Keratinocyte (primary cell): ENCODE results near the gene STK26. TPM values are rescaled to one million over a fixed set of nuclear protein-coding genes. Genes with fewer than 3 reads are reported as not detected.

Experiments used
- DNase-seq: peaks from one replicate; pipeline ENCODE4 v3.0.0-alpha.2; 2011; ENCODE audit warnings: low read depth, missing footprints, low spot score
- FAIRE-seq: peaks from 2 replicates; lab custom pipeline; 2011; peaks lifted over from hg19 to GRCh38; lab: Jason Lieb, UNC
- H2AFZ ChIP-seq: 2 replicates; pipeline ENCODE4 v1.6.0; 2012; ENCODE audit warnings: low read length, control low read depth, inconsistent platforms; ENCODE audit not compliant: control insufficient read depth
- H3K27ac ChIP-seq: 2 replicates; pipeline ENCODE4 v1.5.1; 2011; ENCODE audit warnings: low read length; ENCODE audit not compliant: control insufficient read depth, insufficient read depth
- H3K27me3 ChIP-seq: 3 replicates; pipeline ENCODE4 v1.6.0; 2011; ENCODE audit warnings: low read length; ENCODE audit not compliant: control insufficient read depth, insufficient read depth; ENCODE audit errors: extremely low read depth
- H3K36me3 ChIP-seq, 2 experiments: 2 replicates in 1 of 2; 3 replicates in 1 of 2; pipeline ENCODE4 v1.5.1; 2011; ENCODE audit warnings: low read length in 2 of 2, mild to moderate bottlenecking in 1 of 2; ENCODE audit not compliant: control insufficient read depth in 2 of 2, insufficient read depth in 2 of 2; ENCODE audit errors: extremely low read depth in 1 of 2
- H3K4me1 ChIP-seq: 3 replicates; pipeline ENCODE4 v1.5.1; 2011; ENCODE audit warnings: low read length; ENCODE audit not compliant: control insufficient read depth, insufficient read depth; ENCODE audit errors: extremely low read depth
- H3K4me2 ChIP-seq: 3 replicates; pipeline ENCODE4 v1.6.0; 2011; ENCODE audit warnings: low read depth, low read length; ENCODE audit not compliant: control insufficient read depth, insufficient read depth; ENCODE audit errors: extremely low read depth
- H3K4me3 ChIP-seq, 3 experiments: fragments of 200-600 bp in 1 of 3; sonication (generic) in 1 of 3; 2 replicates in 2 of 3; 3 replicates in 1 of 3; pipeline ENCODE4 v1.5.1; 2011 to 2016; ENCODE audit warnings: low read length in 3 of 3, mild to moderate bottlenecking in 3 of 3, control low read depth in 2 of 3, inconsistent platforms in 1 of 3, low read depth in 1 of 3, mixed read lengths in 1 of 3, mixed run types in 1 of 3, moderate library complexity in 1 of 3; ENCODE audit not compliant: control insufficient read depth in 2 of 3, insufficient read depth in 2 of 3; ENCODE audit errors: extremely low read depth in 1 of 3
- H3K79me2 ChIP-seq: 2 replicates; pipeline ENCODE4 v1.6.0; 2012; ENCODE audit warnings: low read length; ENCODE audit not compliant: control insufficient read depth, insufficient read depth
- H3K9ac ChIP-seq: 3 replicates; pipeline ENCODE4 v1.6.0; 2011; ENCODE audit warnings: low read length; ENCODE audit not compliant: control insufficient read depth, insufficient read depth; ENCODE audit errors: extremely low read depth
- H3K9me1 ChIP-seq: 3 replicates; pipeline ENCODE4 v1.6.0; 2011; ENCODE audit warnings: low read length; ENCODE audit not compliant: control insufficient read depth, insufficient read depth; ENCODE audit errors: extremely low read depth
- H3K9me3 ChIP-seq: 2 replicates; pipeline ENCODE4 v1.5.1; 2012; ENCODE audit warnings: low read depth, low read length; ENCODE audit not compliant: control insufficient read depth
- H4K20me1 ChIP-seq: 3 replicates; pipeline ENCODE4 v1.6.0; 2011; ENCODE audit warnings: low read length; ENCODE audit not compliant: control insufficient read depth, insufficient read depth; ENCODE audit errors: extremely low read depth
- EZH2 ChIP-seq: IDR thresholded peaks from one replicate; pipeline ENCODE4 v1.6.1; 2012; ENCODE audit warnings: inconsistent platforms, mild to moderate bottlenecking, low read length, moderate library complexity
- dilution Hi-C: fragments of 300-500 bp; cut with MboI; formaldehyde crosslinking; loops from one replicate; pipeline ENCODE4 v1.7.0; 2020; ENCODE audit warnings: low sequenced_read_pairs; ENCODE audit not compliant: extremely low pct_ligation_motif_present
- polyA plus RNA-seq, 5 experiments: library from polyadenylated mRNA; depleted of rRNA in 3 of 5; stranded (reverse) in 3 of 5; stranded (forward) in 1 of 5; unstranded in 1 of 5; fragments of >200 nt; gene quantifications; 1 replicate in 1 of 5; 2 replicates in 3 of 5; 3 replicates in 1 of 5; pipeline versions ENCODE4 v1.2.1 to v1.2.3, GENCODE V29; 2011 to 2012; ENCODE audit warnings: missing spikeins in 2 of 5, low read depth in 1 of 5, low replicate concordance in 1 of 5
- TF ChIP-seq, protein P1 (sequence below), 3 experiments: IDR thresholded peaks in 1 of 3; conservative IDR thresholded peaks in 1 of 3; optimal IDR thresholded peaks in 1 of 3; 2 replicates in 2 of 3; 3 replicates in 1 of 3; pipeline versions ENCODE3 to v1.5.1; 2011; ENCODE audit warnings: low read length in 3 of 3, mild to moderate bottlenecking in 3 of 3, moderate library complexity in 2 of 3, control low read depth in 1 of 3, inconsistent platforms in 1 of 3; ENCODE audit not compliant: insufficient read depth in 2 of 3; ENCODE audit errors: extremely low read depth in 1 of 3

STK26 gene
- polyA plus RNA-seq, 1 donor (not counting 4 experiments of a cell fraction or from before 2014, with no cell fraction given): 32.3 TPM

DNA sequence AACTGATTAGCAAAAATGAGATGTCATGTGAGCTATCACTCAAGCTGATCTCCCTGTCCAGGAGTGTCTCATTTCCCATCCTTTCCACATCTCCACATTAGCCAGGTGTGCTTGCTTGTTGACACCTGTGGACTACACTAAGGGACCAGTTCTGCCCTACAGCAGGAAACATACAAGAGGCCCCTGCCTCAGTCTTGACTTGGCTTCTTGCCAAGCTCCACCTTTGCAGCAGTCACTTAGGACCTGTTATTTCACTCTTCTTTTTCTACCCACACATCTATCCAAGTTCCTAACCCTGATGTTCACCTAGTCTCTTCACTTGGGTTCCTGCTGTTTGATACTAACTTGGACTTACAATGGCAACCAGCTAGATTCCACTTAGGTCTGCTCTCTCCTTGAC is 91.5 kb downstream of the STK26 start:
- H3K4me2 ChIP-seq: no peak overlapping the region
- H2AFZ ChIP-seq: no peak overlapping the region
- dilution Hi-C loops: no loop called here
- H3K9ac ChIP-seq: no peak overlapping the region
- peaks cover 5% of the 10 kb centered on the region for H3K9me1 ChIP-seq
- peaks cover 10% of the 10 kb centered on the region for H3K27me3 ChIP-seq
- DNase-seq: no peak
- H3K79me2 ChIP-seq: no peaks in the 10 kb centered on the region
- H4K20me1 ChIP-seq: no peaks in the 10 kb centered on the region
- no peaks in the 10 kb centered on the region for H3K9me3 ChIP-seq
- no peak overlapping the region for H3K4me3 ChIP-seq
- FAIRE-seq: no peak
- no peaks in the 10 kb centered on the region for H3K4me1 ChIP-seq
- H3K27ac ChIP-seq: no peak overlapping the region
- H3K36me3 ChIP-seq: no peaks in the 10 kb centered on the region
- TF ChIP-seq, protein P1, sequence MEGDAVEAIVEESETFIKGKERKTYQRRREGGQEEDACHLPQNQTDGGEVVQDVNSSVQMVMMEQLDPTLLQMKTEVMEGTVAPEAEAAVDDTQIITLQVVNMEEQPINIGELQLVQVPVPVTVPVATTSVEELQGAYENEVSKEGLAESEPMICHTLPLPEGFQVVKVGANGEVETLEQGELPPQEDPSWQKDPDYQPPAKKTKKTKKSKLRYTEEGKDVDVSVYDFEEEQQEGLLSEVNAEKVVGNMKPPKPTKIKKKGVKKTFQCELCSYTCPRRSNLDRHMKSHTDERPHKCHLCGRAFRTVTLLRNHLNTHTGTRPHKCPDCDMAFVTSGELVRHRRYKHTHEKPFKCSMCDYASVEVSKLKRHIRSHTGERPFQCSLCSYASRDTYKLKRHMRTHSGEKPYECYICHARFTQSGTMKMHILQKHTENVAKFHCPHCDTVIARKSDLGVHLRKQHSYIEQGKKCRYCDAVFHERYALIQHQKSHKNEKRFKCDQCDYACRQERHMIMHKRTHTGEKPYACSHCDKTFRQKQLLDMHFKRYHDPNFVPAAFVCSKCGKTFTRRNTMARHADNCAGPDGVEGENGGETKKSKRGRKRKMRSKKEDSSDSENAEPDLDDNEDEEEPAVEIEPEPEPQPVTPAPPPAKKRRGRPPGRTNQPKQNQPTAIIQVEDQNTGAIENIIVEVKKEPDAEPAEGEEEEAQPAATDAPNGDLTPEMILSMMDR (optimal IDR thresholded peaks at IDR 0.05 in 1 of 3, IDR thresholded peaks at IDR 0.05 in 1 of 3, conservative IDR thresholded peaks at IDR 0.05 in 1 of 3; ENCODE audit: extremely low read depth in 1 of 3, insufficient read depth in 2 of 3, low read length in 3 of 3): no peak
- no peak for TF ChIP-seq EZH2

DNA sequence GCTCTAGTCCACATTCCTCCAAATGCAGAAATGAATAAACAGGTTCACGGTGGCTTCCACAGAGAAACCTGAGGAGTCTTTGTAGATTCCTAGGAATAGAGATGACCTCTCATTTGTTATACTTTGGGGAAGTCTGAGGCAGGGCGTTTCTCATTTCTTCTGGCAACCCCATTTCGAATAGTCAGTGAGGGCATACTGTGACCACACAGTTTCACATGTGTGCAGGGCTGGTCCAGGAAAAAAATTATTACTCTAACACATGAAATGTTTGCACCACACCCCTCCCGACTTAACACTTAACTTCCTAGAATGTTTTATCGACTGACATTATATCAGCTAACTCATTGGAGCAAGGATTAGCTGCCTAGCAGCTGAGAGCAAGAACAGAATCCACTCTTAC is 92.7 kb downstream of the STK26 start:
- Histone ChIP-seq H3K4me3 (no peak overlapping the region), H3K4me1 (no peaks in the 10 kb centered on the region), H3K27ac (no peak overlapping the region), H3K36me3 (no peaks in the 10 kb centered on the region), H3K9me3 (no peaks in the 10 kb centered on the region), H3K4me2 (no peak overlapping the region), H3K9me1 (peaks cover 3% of the 10 kb centered on the region), H3K9ac (no peak overlapping the region), H3K79me2 (no peaks in the 10 kb centered on the region), H3K27me3 (peaks cover 4% of the 10 kb centered on the region), H4K20me1 (no peaks in the 10 kb centered on the region), H2AFZ (no peak overlapping the region)
- no peak for DNase-seq
- dilution Hi-C loops: no loop called here
- FAIRE-seq: no peak
- no peak for TF ChIP-seq EZH2
- TF ChIP-seq, protein P1 (optimal IDR thresholded peaks at IDR 0.05 in 1 of 3, IDR thresholded peaks at IDR 0.05 in 1 of 3, conservative IDR thresholded peaks at IDR 0.05 in 1 of 3; ENCODE audit: extremely low read depth in 1 of 3, insufficient read depth in 2 of 3, low read length in 3 of 3): no peak
